OCI-LY1 (cell line): Measurements from ENCODE around the gene SPZ1.
"Not testable (repeated sequence)": the region's sequence is repeated elsewhere in the genome, so short reads cannot be mapped to it uniquely, and the experiment has no call there.

ENCODE experiments used
- H2AFZ ChIP-seq: fragments of 200-600 bp; sonication (generic), shearing (Covaris generic); 2 replicates; pipeline ENCODE4 v1.6.0; 2014; ENCODE audit warnings: antibody characterized with exemption, mild to moderate bottlenecking, low read length
- H3F3A ChIP-seq: fragments of 200-600 bp; sonication (generic), shearing (Covaris generic); 2 replicates; pipeline ENCODE4 v1.6.0; 2014; ENCODE audit warnings: mild to moderate bottlenecking, antibody characterized with exemption, low read length, moderate library complexity; ENCODE audit not compliant: insufficient read depth
- H3K27ac ChIP-seq: fragments of 200-600 bp; sonication (generic); 2 replicates; pipeline ENCODE4 v1.5.1; 2014; ENCODE audit warnings: low read length, mixed run types, mild to moderate bottlenecking, low read depth; ENCODE audit not compliant: poor library complexity, severe bottlenecking
- H3K27me3 ChIP-seq: fragments of 200-600 bp; sonication (generic); 2 replicates; pipeline ENCODE4 v1.6.0; 2014; ENCODE audit warnings: antibody characterized with exemption, mild to moderate bottlenecking, low read length, moderate library complexity; ENCODE audit not compliant: insufficient read depth
- H3K36me3 ChIP-seq: fragments of 200-600 bp; sonication (generic); 2 replicates; pipeline ENCODE4 v1.6.1; 2014; ENCODE audit warnings: mild to moderate bottlenecking, antibody characterized with exemption, low read length, moderate library complexity, mixed read lengths; ENCODE audit not compliant: insufficient read depth
- H3K4me1 ChIP-seq: fragments of 200-600 bp; sonication (generic); 2 replicates; pipeline ENCODE4 v1.5.1; 2014; ENCODE audit warnings: mild to moderate bottlenecking, low read length, moderate library complexity; ENCODE audit not compliant: insufficient read depth, severe bottlenecking
- H3K4me2 ChIP-seq: fragments of 200-600 bp; sonication (generic), shearing (Covaris generic); 2 replicates; pipeline ENCODE4 v1.6.1; 2014; ENCODE audit warnings: low read length
- H3K4me3 ChIP-seq: fragments of 200-600 bp; sonication (generic); 2 replicates; pipeline ENCODE4 v1.5.1; 2014; ENCODE audit warnings: low read length, low read depth, mild to moderate bottlenecking, mixed read lengths; ENCODE audit not compliant: poor library complexity, severe bottlenecking
- H3K79me2 ChIP-seq: fragments of 200-600 bp; shearing (Covaris generic); 2 replicates; pipeline ENCODE4 v1.6.1; 2016; ENCODE audit warnings: mixed run types, low read length, mixed read lengths; ENCODE audit not compliant: insufficient read depth
- H3K9ac ChIP-seq: fragments of 200-600 bp; sonication (generic), shearing (Covaris generic); 2 replicates; pipeline ENCODE4 v1.6.1; 2014; ENCODE audit warnings: mild to moderate bottlenecking, low read length, mixed read lengths
- H3K9me2 ChIP-seq: fragments of 200-600 bp; sonication (generic), shearing (Covaris generic); 2 replicates; pipeline ENCODE4 v1.6.1; 2014; ENCODE audit warnings: low read depth, mild to moderate bottlenecking, low read length, mixed read lengths
- H3K9me3 ChIP-seq: fragments of 200-600 bp; shearing (Covaris generic); 2 replicates; pipeline ENCODE4 v1.6.1; 2014; ENCODE audit warnings: low read length, mixed read lengths
- H4K20me1 ChIP-seq: fragments of 200-600 bp; sonication (generic), shearing (Covaris generic); 2 replicates; pipeline ENCODE4 v1.6.0; 2016; ENCODE audit warnings: mild to moderate bottlenecking, low read length; ENCODE audit not compliant: insufficient read depth
- CTCF ChIP-seq: fragments of 200-600 bp; sonication (generic), shearing (Covaris generic); IDR thresholded peaks from 2 replicates; pipeline ENCODE4 v1.5.1; 2017; ENCODE audit warnings: mild to moderate bottlenecking, antibody characterized with exemption, low read length, moderate library complexity, mixed read lengths
- EZH2 ChIP-seq: fragments of 200-600 bp; sonication (generic), shearing (Covaris generic); IDR thresholded peaks from 2 replicates; pipeline ENCODE4 v1.8.0; 2017; ENCODE audit warnings: borderline replicate concordance, mixed run types, mild to moderate bottlenecking, antibody characterized with exemption, low read length, moderate library complexity, mixed read lengths

SPZ1 gene

GRCh38 chr5:80300125-80300524 lies 19.7 kb upstream of the SPZ1 start:
- no peak overlapping the region for H3K27ac ChIP-seq
- H3K9me2 ChIP-seq: no peaks in the 10 kb centered on the region
- H3K79me2 ChIP-seq: no peaks in the 10 kb centered on the region
- H3K4me1 ChIP-seq: peaks cover 4% of the 10 kb centered on the region
- no peaks in the 10 kb centered on the region for H3K9me3 ChIP-seq
- no peak overlapping the region for H3K9ac ChIP-seq
- TF ChIP-seq EZH2: no peak
- no peak for TF ChIP-seq CTCF
- H3K36me3 ChIP-seq: no peaks in the 10 kb centered on the region
- H3K27me3 ChIP-seq: no peaks in the 10 kb centered on the region
- no peak overlapping the region for H2AFZ ChIP-seq
- no peak overlapping the region for H3K4me2 ChIP-seq
- H4K20me1 ChIP-seq: no peaks in the 10 kb centered on the region
- H3K4me3 ChIP-seq: no peak overlapping the region
- no peaks in the 10 kb centered on the region for H3F3A ChIP-seq

GRCh38 chr5:80300796-80301195 lies 19.0 kb upstream of the SPZ1 start:
- H3K9me2 ChIP-seq, H3K36me3 ChIP-seq, H3K9me3 ChIP-seq, H3K27me3 ChIP-seq, H3F3A ChIP-seq, H4K20me1 ChIP-seq, H2AFZ ChIP-seq, H3K9ac ChIP-seq, H3K79me2 ChIP-seq, H3K4me2 ChIP-seq, H3K27ac ChIP-seq, H3K4me3 ChIP-seq, H3K4me1 ChIP-seq: not testable (repeated sequence)

GRCh38 chr5:80301342-80301741 lies 18.5 kb upstream of the SPZ1 start:
- not testable (repeated sequence) for H3K9ac ChIP-seq, H3F3A ChIP-seq, H3K4me2 ChIP-seq, H3K4me3 ChIP-seq, H3K27me3 ChIP-seq, H3K79me2 ChIP-seq, H3K27ac ChIP-seq, H3K36me3 ChIP-seq, H3K9me2 ChIP-seq, H2AFZ ChIP-seq, H4K20me1 ChIP-seq, H3K9me3 ChIP-seq, H3K4me1 ChIP-seq

GRCh38 chr5:80302636-80303035 lies 17.2 kb upstream of the SPZ1 start:
- no peak overlapping the region for H3K4me3 ChIP-seq
- H3K9me3 ChIP-seq: no peaks in the 10 kb centered on the region
- H3K36me3 ChIP-seq: no peaks in the 10 kb centered on the region
- no peaks in the 10 kb centered on the region for H3K27me3 ChIP-seq
- no peak overlapping the region for H2AFZ ChIP-seq
- H3K9me2 ChIP-seq: no peaks in the 10 kb centered on the region
- no peak overlapping the region for H3K27ac ChIP-seq
- no peak overlapping the region for H3K9ac ChIP-seq
- H4K20me1 ChIP-seq: no peaks in the 10 kb centered on the region
- H3K79me2 ChIP-seq: no peaks in the 10 kb centered on the region
- TF ChIP-seq CTCF (no peak), EZH2 (no peak)
- H3F3A ChIP-seq: no peaks in the 10 kb centered on the region
- peaks cover 4% of the 10 kb centered on the region for H3K4me1 ChIP-seq
- no peak overlapping the region for H3K4me2 ChIP-seq
